Fibroblast of peridontal ligament (primary cell): ENCODE results near the gene MORF4L2.
"Not testable (repeated sequence)": the region's sequence is repeated elsewhere in the genome, so short reads cannot be mapped to it uniquely, and the experiment has no call there.

Experiments
- DNase-seq: peaks from one replicate; pipeline ENCODE4 v3.0.0-alpha.2; 2010; ENCODE audit errors: extremely low read depth

The MORF4L2 gene

GRCh38 chrX:103678199-103678993 lies 8.1 kb downstream of the MORF4L2 start:
- peak; percentile 42 for DNase-seq

GRCh38 chrX:103674531-103675454 lies 11.7 kb downstream of the MORF4L2 start:
- DNase-seq = no peak

GRCh38 chrX:103669745-103670144 lies 16.8 kb downstream of the MORF4L2 start:
- DNase-seq = no peak

- DNase-seq = no peak
Observed at GRCh38 chrX:103666202-103667107, 20.0 kb downstream of the MORF4L2 start.

- no peak for DNase-seq
Observed at GRCh38 chrX:103663981-103664762, 22.3 kb downstream of the MORF4L2 start.

GRCh38 chrX:103659460-103659859 lies 27.0 kb downstream of the MORF4L2 start:
- DNase-seq = not testable (repeated sequence)

- no peak for DNase-seq
Observed at GRCh38 chrX:103658681-103659433, 27.6 kb downstream of the MORF4L2 start.

- DNase-seq = not testable (repeated sequence)
Observed at GRCh38 chrX:103657066-103657465, 29.4 kb downstream of the MORF4L2 start.

- peak; percentile 71 for DNase-seq
Observed at GRCh38 chrX:103656617-103657016, 29.9 kb downstream of the MORF4L2 start.

- DNase-seq = not testable (repeated sequence)
Observed at GRCh38 chrX:103655230-103656000, 31.1 kb downstream of the MORF4L2 start.

GRCh38 chrX:103651151-103651773 lies 35.2 kb downstream of the MORF4L2 start:
- no peak for DNase-seq

- DNase-seq = no peak
Observed at GRCh38 chrX:103647630-103648029, 38.9 kb downstream of the MORF4L2 start.

GRCh38 chrX:103644125-103644524 lies 42.4 kb downstream of the MORF4L2 start:
- DNase-seq = no peak

- DNase-seq = no peak
Observed at GRCh38 chrX:103640401-103641155, 45.9 kb downstream of the MORF4L2 start.

GRCh38 chrX:103638479-103639346 lies 47.8 kb downstream of the MORF4L2 start:
- DNase-seq = not testable (repeated sequence)

- DNase-seq = no peak
Observed at GRCh38 chrX:103637604-103638338, 48.7 kb downstream of the MORF4L2 start.
